ENCODE measurements around the gene FRMD4B.

FRMD4B gene

DNA sequence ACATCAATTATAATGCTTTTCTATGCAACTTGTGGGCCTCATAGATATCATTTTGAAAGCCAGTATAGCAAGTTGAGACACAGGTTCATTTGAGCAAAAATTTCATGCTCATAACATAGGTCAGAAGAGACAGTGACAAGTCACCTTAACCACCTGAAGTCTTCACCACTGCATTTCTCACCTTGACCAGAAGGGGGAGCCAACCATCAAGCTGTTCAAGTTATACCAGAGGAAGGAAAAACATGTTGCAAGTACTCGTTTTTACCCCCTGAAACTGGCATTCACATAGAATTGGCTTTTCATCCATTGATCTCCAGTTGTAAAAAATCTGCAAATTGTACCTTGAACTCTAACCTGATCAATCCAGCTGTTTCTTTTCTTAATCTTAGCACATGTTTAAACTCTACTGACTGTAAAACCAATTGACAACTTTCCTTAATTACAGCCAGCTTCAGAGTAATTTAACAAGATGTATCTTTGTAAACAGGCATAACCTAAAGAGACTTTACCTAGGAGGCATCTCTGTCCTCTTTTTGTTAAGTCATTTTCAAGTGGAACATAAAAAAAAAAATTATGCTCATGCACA, 264.9 kb downstream of the FRMD4B start:
- peak; percentile 72 for DNase-seq

Measured in T-helper 9 cell (primary cell).